ENCODE measurements around the gene IL7R.
"Not testable (repeated sequence)": the region's sequence is repeated elsewhere in the genome, so short reads cannot be mapped to it uniquely, and the experiment has no call there.

The IL7R gene

GRCh38 chr5:35887321-35888100, 30.8 kb downstream of the IL7R start:
- no peak overlapping the region for H3K4me3 ChIP-seq (replicated peaks; ENCODE audit: low read depth, low read length)
- no peak for TF ChIP-seq CTCF (IDR thresholded peaks at IDR 0.05; ENCODE audit: low read length, missing control alignments)
- peak; percentile 3 for DNase-seq (ENCODE audit: low read depth)

GRCh38 chr5:35890021-35891020, 33.6 kb downstream of the IL7R start:
- no peak overlapping the region for H3K4me3 ChIP-seq (replicated peaks; ENCODE audit: low read depth, low read length)
- no peak for DNase-seq (ENCODE audit: low read depth)
- TF ChIP-seq CTCF (IDR thresholded peaks at IDR 0.05; ENCODE audit: low read length, missing control alignments): no peak

GRCh38 chr5:35892799-35893198, 36.1 kb downstream of the IL7R start:
- DNase-seq (ENCODE audit: low read depth); H3K4me3 ChIP-seq (replicated peaks; ENCODE audit: low read depth, low read length): not testable (repeated sequence)

GRCh38 chr5:35894131-35894530, 37.4 kb downstream of the IL7R start:
- no peak for TF ChIP-seq CTCF (IDR thresholded peaks at IDR 0.05; ENCODE audit: low read length, missing control alignments)
- no peak overlapping the region for H3K4me3 ChIP-seq (replicated peaks; ENCODE audit: low read depth, low read length)

GRCh38 chr5:35898952-35899660, 42.4 kb downstream of the IL7R start:
- TF ChIP-seq CTCF (IDR thresholded peaks at IDR 0.05; ENCODE audit: low read length, missing control alignments): no peak
- DNase-seq (ENCODE audit: low read depth): no peak
- H3K4me3 ChIP-seq (replicated peaks; ENCODE audit: low read depth, low read length): no peak overlapping the region

More at GRCh38 chr5:35894131-35894530, 37.4 kb downstream of the IL7R start:
- no peak for DNase-seq (ENCODE audit: low read depth)

- no peak for DNase-seq (ENCODE audit: low read depth)
- no peak for TF ChIP-seq CTCF (IDR thresholded peaks at IDR 0.05; ENCODE audit: low read length, missing control alignments)
- H3K4me3 ChIP-seq (replicated peaks; ENCODE audit: low read depth, low read length): no peak overlapping the region
Measured at GRCh38 chr5:35899800-35900199, 43.1 kb downstream of the IL7R start.

All from fibroblast of pulmonary artery (primary cell).